ENCODE measurements around the gene NECAB3. TPM values are rescaled to one million over a fixed set of nuclear protein-coding genes. Genes with fewer than 3 reads are reported as not detected.
A peak's percentile ranks its signal among the peaks of the same experiment; 100 is the strongest.

The NECAB3 gene
- total and polyA plus RNA-seq, 2 of the 13 experiments (the other 11 are each of a cell fraction or from before 2014, with no cell fraction given), result 61.5 to 65.5 TPM

GRCh38 chr20:33686100-33686983, 12.1 kb upstream of the NECAB3 start, which contains the start of gene E2F1 (continued):
- no peak for TF ChIP-seq NR2F6 (IDR thresholded peaks at IDR 0.05)
- 0 out of 2 replicates have a peak, but pooled peaks have one; percentile 4 for TF ChIP-seq NR2F6 (CRISPR knock-in tag; IDR thresholded peaks at IDR 0.05)
- TF ChIP-seq HNRNPK (IDR thresholded peaks at IDR 0.05; ENCODE audit: low read depth, low read length, poor library complexity, severe bottlenecking), result no peak
- peak; percentile 97 for TF ChIP-seq SIN3A (IDR thresholded peaks at IDR 0.05; ENCODE audit: borderline replicate concordance, low read depth, low read length)
- TF ChIP-seq ZNF703 (CRISPR knock-in tag; IDR thresholded peaks at IDR 0.05; ENCODE audit: borderline replicate concordance), result no peak
- peak; percentile 98 for TF ChIP-seq ZNF546 (CRISPR knock-in tag; conservative IDR thresholded peaks at IDR 0.05)
- TF ChIP-seq ZNF136 (CRISPR knock-in tag; IDR thresholded peaks at IDR 0.05; ENCODE audit: low read depth), result no peak
- peak; percentile 93 for TF ChIP-seq RFXAP (CRISPR knock-in tag; IDR thresholded peaks at IDR 0.05; ENCODE audit: borderline replicate concordance)
- 0 out of 2 replicates have a peak, but pooled peaks have one; percentile 23 for TF ChIP-seq IRF1 (CRISPR knock-in tag; IDR thresholded peaks at IDR 0.05; ENCODE audit: low read depth)
- peak; percentile 81; the same call in 1 of the 2 replicates for TF ChIP-seq ZSCAN9 (CRISPR knock-in tag; IDR thresholded peaks at IDR 0.05; ENCODE audit: borderline replicate concordance)
- TF ChIP-seq TSC22D2 (CRISPR knock-in tag; IDR thresholded peaks at IDR 0.05; ENCODE audit: borderline replicate concordance), result no peak; the same call in 1 of the 2 replicates
- no peak for TF ChIP-seq TRIM24 (CRISPR knock-in tag; IDR thresholded peaks at IDR 0.05)
- TF ChIP-seq IRX3 (CRISPR knock-in tag; IDR thresholded peaks at IDR 0.05; ENCODE audit: borderline replicate concordance, low read depth), result peak; percentile 92; the same call in 1 of the 2 replicates
- 0 out of 2 replicates have a peak, but pooled peaks have one; percentile 36 for TF ChIP-seq SMAD1 (CRISPR knock-in tag; IDR thresholded peaks at IDR 0.05; ENCODE audit: borderline replicate concordance, low read depth)
- TF ChIP-seq TOPORS (CRISPR knock-in tag; IDR thresholded peaks at IDR 0.05), result no peak
- no peak; the same call in none of the 2 replicates for TF ChIP-seq ZFY (CRISPR knock-in tag; IDR thresholded peaks at IDR 0.05)
- TF ChIP-seq SOX13 (IDR thresholded peaks at IDR 0.05), result no peak; the same call in 1 of the 2 replicates
- peak in 1 of 2 experiments; percentile 50; a peak in 1 of 4 replicates for TF ChIP-seq SOX13 (CRISPR knock-in tag; conservative IDR thresholded peaks at IDR 0.05 in 1 of 2, IDR thresholded peaks at IDR 0.05 in 1 of 2)
- peak; percentile 71; the same call in 1 of the 2 replicates for TF ChIP-seq ZIK1 (CRISPR knock-in tag; IDR thresholded peaks at IDR 0.05; ENCODE audit: borderline replicate concordance, low read depth)
- TF ChIP-seq MLX (CRISPR knock-in tag; IDR thresholded peaks at IDR 0.05), result peak; percentile 85
- peak; percentile 91 for TF ChIP-seq ZBTB43 (CRISPR knock-in tag; conservative IDR thresholded peaks at IDR 0.05)
- no peak for TF ChIP-seq ZNF644 (CRISPR knock-in tag; IDR thresholded peaks at IDR 0.05; ENCODE audit: low read depth)
- no peak for TF ChIP-seq ZNF24 (IDR thresholded peaks at IDR 0.05)
- TF ChIP-seq MYPOP (CRISPR knock-in tag; IDR thresholded peaks at IDR 0.05), result peak; percentile 88
- TF ChIP-seq REXO4 (CRISPR knock-in tag; IDR thresholded peaks at IDR 0.05; ENCODE audit: borderline replicate concordance), result peak; percentile 72; the same call in 1 of the 2 replicates
- TF ChIP-seq ZNF530 (CRISPR knock-in tag; IDR thresholded peaks at IDR 0.05; ENCODE audit: low read depth), result no peak
- TF ChIP-seq ZNF547 (CRISPR knock-in tag; IDR thresholded peaks at IDR 0.05), result peak; percentile 71; the same call in 1 of the 2 replicates
